Peyer's patch (tissue), 4 donors: ENCODE data around the gene ZNF775.

ENCODE experiments used
- POLR2A ChIP-seq, 2 donors: fragments of 450-650 bp; IDR thresholded peaks; one replicate each; pipeline ENCODE4 v1.5.1; 2017; ENCODE audit warnings: antibody characterized with exemption in 2 of 2, mild to moderate bottlenecking in 2 of 2, moderate library complexity in 2 of 2
- TF ChIP-seq, protein P1 (sequence below), 6 experiments: fragments of 450-650 bp in 4 of 6; fragments of 200-600 bp in 2 of 6; sonication (generic) in 1 of 6; IDR thresholded peaks; one replicate each; pipeline ENCODE4 v1.5.1; 2017 to 2019; ENCODE audit warnings: antibody characterized with exemption in 6 of 6, mild to moderate bottlenecking in 3 of 6, moderate library complexity in 1 of 6

DNA sequence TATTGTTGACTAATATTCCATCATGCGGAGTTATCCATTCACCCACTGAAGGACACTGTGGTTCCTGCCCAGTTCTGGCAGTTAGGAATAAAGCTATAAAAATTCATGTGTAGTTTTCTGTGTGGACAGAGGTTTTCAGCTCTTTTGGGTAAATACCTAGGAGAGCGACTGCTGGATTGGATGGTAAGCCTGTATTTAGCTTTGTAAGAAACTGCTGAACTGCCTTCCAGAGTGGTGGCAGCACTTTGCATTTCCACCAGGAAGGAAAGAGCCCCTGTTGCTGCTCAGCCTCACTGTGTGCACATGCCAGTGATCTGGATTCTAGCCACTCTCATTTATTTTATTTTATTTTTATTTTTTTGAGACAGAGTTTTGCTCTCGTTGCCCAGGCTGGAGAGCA, 14.2 kb downstream of the ZNF775 start:
- TF ChIP-seq, protein P1, sequence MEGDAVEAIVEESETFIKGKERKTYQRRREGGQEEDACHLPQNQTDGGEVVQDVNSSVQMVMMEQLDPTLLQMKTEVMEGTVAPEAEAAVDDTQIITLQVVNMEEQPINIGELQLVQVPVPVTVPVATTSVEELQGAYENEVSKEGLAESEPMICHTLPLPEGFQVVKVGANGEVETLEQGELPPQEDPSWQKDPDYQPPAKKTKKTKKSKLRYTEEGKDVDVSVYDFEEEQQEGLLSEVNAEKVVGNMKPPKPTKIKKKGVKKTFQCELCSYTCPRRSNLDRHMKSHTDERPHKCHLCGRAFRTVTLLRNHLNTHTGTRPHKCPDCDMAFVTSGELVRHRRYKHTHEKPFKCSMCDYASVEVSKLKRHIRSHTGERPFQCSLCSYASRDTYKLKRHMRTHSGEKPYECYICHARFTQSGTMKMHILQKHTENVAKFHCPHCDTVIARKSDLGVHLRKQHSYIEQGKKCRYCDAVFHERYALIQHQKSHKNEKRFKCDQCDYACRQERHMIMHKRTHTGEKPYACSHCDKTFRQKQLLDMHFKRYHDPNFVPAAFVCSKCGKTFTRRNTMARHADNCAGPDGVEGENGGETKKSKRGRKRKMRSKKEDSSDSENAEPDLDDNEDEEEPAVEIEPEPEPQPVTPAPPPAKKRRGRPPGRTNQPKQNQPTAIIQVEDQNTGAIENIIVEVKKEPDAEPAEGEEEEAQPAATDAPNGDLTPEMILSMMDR (IDR thresholded peaks at IDR 0.05), result no peak
- no peak for TF ChIP-seq POLR2A (IDR thresholded peaks at IDR 0.05)
